ENCODE data around the gene TSPAN33. TPM values are rescaled to one million over a fixed set of nuclear protein-coding genes. Genes with fewer than 3 reads are reported as not detected.

Gene TSPAN33
- total and polyA plus RNA-seq, 9 of the 15 experiments (the other 6 are each of a cell fraction or from before 2014, with no cell fraction given): 0.03 to 1.5 (median 0.23) TPM; not detected in 2

- no peak for TF ChIP-seq SIN3B (IDR thresholded peaks at IDR 0.05; ENCODE audit: low read depth)
- TF ChIP-seq THRAP3 (IDR thresholded peaks at IDR 0.05; ENCODE audit: borderline replicate concordance): no peak
- no peak for TF ChIP-seq IRF9 (tag; IDR thresholded peaks at IDR 0.05)
- TF ChIP-seq ADNP (tag; IDR thresholded peaks at IDR 0.05): no peak
- peak; percentile 35; the same call in 1 of the 2 replicates for TF ChIP-seq RREB1 (CRISPR knock-in tag; IDR thresholded peaks at IDR 0.05)
- 0 out of 2 replicates have a peak, but pooled peaks have one; percentile 65 for TF ChIP-seq ZNF586 (CRISPR knock-in tag; conservative IDR thresholded peaks at IDR 0.05)
- TF ChIP-seq RBM34 (IDR thresholded peaks at IDR 0.05; ENCODE audit: borderline replicate concordance, insufficient read depth, low read length): no peak
- no peak for TF ChIP-seq SRSF1 (IDR thresholded peaks at IDR 0.05; ENCODE audit: low read depth, low read length)
- TF ChIP-seq CAMTA2 (CRISPR knock-in tag; conservative IDR thresholded peaks at IDR 0.05): no peak
- TF ChIP-seq YY1 (IDR thresholded peaks at IDR 0.05; ENCODE audit: borderline replicate concordance in 1 of 3, control insufficient read depth in 1 of 3, extremely low read depth in 1 of 3, insufficient read depth in 3 of 3, insufficient read length in 1 of 3, insufficient replicate concordance in 2 of 3, low read depth in 1 of 3, low read length in 2 of 3): peak in 1 of 3 experiments; percentile 38
- no peak for TF ChIP-seq EWSR1 (IDR thresholded peaks at IDR 0.05; ENCODE audit: borderline replicate concordance, low read depth, partially characterized antibody)
- no peak for TF ChIP-seq FIP1L1 (IDR thresholded peaks at IDR 0.05; ENCODE audit: low read depth, low read length, poor library complexity, severe bottlenecking)
- no peak for TF ChIP-seq CEBPB (tag; IDR thresholded peaks at IDR 0.05)
- TF ChIP-seq TEAD2 (tag; IDR thresholded peaks at IDR 0.05): no peak
- TF ChIP-seq CREBBP (IDR thresholded peaks at IDR 0.05; ENCODE audit: low read depth, low read length): no peak
- TF ChIP-seq TEAD1 (CRISPR knock-in tag; IDR thresholded peaks at IDR 0.05): peak in 1 of 2 experiments; percentile 88; a peak in 2 of 4 replicates
- 0 out of 2 replicates have a peak, but pooled peaks have one; percentile 44 for TF ChIP-seq HIVEP1 (CRISPR knock-in tag; IDR thresholded peaks at IDR 0.05)
- TF ChIP-seq HNRNPL (IDR thresholded peaks at IDR 0.05; ENCODE audit: low read depth, low read length): no peak
- no peak for TF ChIP-seq MYC (IDR thresholded peaks at IDR 0.05; ENCODE audit: low read depth, low read length)
- TF ChIP-seq MYC (CRISPR knock-in tag; IDR thresholded peaks at IDR 0.05; ENCODE audit: borderline replicate concordance, low read depth): no peak
- TF ChIP-seq ZNF551 (CRISPR knock-in tag; IDR thresholded peaks at IDR 0.05): no peak
These were observed 5.9 kb downstream of the TSPAN33 start (continued) for GRCh38 chr7:129150199-129150996.

All from K562 (cell line).